ENCODE results near the gene TM4SF1.
A peak's percentile ranks its signal among the peaks of the same experiment; 100 is the strongest.

Gene TM4SF1

DNA sequence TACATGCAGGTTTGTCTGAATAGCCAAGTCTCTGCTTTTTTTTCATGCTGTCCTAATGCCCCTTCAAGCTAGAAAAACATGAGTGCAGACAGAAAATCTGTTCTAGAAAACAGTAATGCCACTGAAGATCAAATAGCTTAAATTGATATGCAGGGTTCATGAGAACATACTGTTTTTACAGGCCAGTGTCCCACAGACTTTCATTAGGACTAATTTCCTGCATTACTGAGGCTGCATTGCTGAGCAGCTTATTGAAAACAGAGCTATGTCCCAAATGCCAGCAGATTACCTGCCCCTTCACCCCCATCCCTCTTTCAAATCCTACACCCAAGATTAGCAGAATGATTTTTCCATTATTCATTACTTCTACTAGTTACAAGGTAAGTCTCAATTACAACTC is 44.7 kb downstream of the TM4SF1 start:
- peak overlapping the region; percentile 24 for H3K4me3 ChIP-seq (ENCODE audit: low read depth, low read length)
- TF ChIP-seq, protein P1, sequence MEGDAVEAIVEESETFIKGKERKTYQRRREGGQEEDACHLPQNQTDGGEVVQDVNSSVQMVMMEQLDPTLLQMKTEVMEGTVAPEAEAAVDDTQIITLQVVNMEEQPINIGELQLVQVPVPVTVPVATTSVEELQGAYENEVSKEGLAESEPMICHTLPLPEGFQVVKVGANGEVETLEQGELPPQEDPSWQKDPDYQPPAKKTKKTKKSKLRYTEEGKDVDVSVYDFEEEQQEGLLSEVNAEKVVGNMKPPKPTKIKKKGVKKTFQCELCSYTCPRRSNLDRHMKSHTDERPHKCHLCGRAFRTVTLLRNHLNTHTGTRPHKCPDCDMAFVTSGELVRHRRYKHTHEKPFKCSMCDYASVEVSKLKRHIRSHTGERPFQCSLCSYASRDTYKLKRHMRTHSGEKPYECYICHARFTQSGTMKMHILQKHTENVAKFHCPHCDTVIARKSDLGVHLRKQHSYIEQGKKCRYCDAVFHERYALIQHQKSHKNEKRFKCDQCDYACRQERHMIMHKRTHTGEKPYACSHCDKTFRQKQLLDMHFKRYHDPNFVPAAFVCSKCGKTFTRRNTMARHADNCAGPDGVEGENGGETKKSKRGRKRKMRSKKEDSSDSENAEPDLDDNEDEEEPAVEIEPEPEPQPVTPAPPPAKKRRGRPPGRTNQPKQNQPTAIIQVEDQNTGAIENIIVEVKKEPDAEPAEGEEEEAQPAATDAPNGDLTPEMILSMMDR (IDR thresholded peaks at IDR 0.05) = no peak
- H3K9me3 ChIP-seq (ENCODE audit: control insufficient read depth, low read length) = no peaks in the 10 kb centered on the region
- no peaks in the 10 kb centered on the region for H3K79me2 ChIP-seq
- H3K27me3 ChIP-seq (ENCODE audit: control insufficient read depth, insufficient read depth, low read length) = no peaks in the 10 kb centered on the region
- H3K36me3 ChIP-seq (ENCODE audit: control insufficient read depth, insufficient read depth, low read length) = no peaks in the 10 kb centered on the region
- no peak overlapping the region for H2AFZ ChIP-seq
- peak overlapping the region; percentile 34 for H3K27ac ChIP-seq
- H3K4me1 ChIP-seq = no peaks in the 10 kb centered on the region
- H3K4me2 ChIP-seq (ENCODE audit: low read length) = peak overlapping the region; percentile 22
- no peak overlapping the region for H3K9ac ChIP-seq

DNA sequence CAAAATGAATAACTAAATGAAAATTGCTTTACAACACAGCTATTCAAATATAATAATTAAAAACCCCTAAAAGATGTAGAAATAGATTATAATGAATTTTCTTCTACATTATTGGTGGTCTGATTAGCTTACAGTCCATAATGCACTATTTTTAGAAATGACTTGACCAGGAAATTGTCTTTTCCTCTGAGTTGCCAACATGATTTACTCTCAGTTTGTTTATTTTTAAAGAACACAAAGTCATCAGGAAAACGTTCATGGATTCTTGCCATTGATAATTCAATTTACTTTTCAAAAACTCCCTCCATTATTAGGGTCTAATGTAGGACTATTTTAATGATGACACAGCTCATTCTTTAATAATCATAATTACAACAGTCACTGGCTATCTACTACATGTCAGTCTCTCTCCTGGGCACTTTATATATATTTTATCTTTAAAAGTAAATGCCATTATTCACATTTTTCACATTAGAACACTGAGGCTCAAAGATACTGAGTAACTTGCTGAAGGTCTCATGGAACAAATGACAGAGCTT is 45.2 kb downstream of the TM4SF1 start:
- Histone ChIP-seq H2AFZ (no peak overlapping the region), H3K27ac (peak overlapping the region; percentile 34), H3K4me2 (ENCODE audit: low read length) (peak overlapping the region; percentile 22), H3K4me3 (ENCODE audit: low read depth, low read length) (peak overlapping the region; percentile 24), H3K9ac (no peak overlapping the region), H3K9me3 (ENCODE audit: control insufficient read depth, low read length) (no peaks in the 10 kb centered on the region), H3K79me2 (no peaks in the 10 kb centered on the region), H3K27me3 (ENCODE audit: control insufficient read depth, insufficient read depth, low read length) (no peaks in the 10 kb centered on the region), H3K4me1 (no peaks in the 10 kb centered on the region), H3K36me3 (ENCODE audit: control insufficient read depth, insufficient read depth, low read length) (no peaks in the 10 kb centered on the region)
- TF ChIP-seq, protein P1 (IDR thresholded peaks at IDR 0.05) = no peak

DNA sequence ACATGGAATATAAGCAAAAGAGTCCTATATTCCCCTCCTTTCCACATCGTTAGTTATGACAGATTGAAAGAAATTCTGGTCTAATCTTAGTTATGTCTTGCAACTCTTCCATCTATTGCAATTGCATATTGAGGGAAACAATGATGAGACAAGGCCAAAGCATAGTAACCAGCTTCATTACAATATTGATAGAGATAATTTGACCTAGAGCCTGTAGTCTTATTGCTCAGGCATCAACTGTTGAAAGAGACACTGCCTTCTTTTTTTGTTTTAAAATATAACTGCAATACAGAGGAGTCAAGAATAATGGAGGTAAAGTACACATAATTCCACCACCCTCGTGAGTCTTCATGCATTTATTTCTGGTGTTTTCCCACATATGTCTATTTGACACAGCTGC is 46.1 kb downstream of the TM4SF1 start:
- Histone ChIP-seq H3K27ac (no peak overlapping the region), H3K79me2 (no peaks in the 10 kb centered on the region), H3K36me3 (ENCODE audit: control insufficient read depth, insufficient read depth, low read length) (no peaks in the 10 kb centered on the region), H2AFZ (no peak overlapping the region), H3K9me3 (ENCODE audit: control insufficient read depth, low read length) (no peaks in the 10 kb centered on the region), H3K9ac (no peak overlapping the region), H3K4me3 (ENCODE audit: low read depth, low read length) (no peak overlapping the region), H3K4me1 (no peaks in the 10 kb centered on the region), H3K27me3 (ENCODE audit: control insufficient read depth, insufficient read depth, low read length) (no peaks in the 10 kb centered on the region), H3K4me2 (ENCODE audit: low read length) (no peak overlapping the region)
- TF ChIP-seq, protein P1 (IDR thresholded peaks at IDR 0.05) = no peak

DNA sequence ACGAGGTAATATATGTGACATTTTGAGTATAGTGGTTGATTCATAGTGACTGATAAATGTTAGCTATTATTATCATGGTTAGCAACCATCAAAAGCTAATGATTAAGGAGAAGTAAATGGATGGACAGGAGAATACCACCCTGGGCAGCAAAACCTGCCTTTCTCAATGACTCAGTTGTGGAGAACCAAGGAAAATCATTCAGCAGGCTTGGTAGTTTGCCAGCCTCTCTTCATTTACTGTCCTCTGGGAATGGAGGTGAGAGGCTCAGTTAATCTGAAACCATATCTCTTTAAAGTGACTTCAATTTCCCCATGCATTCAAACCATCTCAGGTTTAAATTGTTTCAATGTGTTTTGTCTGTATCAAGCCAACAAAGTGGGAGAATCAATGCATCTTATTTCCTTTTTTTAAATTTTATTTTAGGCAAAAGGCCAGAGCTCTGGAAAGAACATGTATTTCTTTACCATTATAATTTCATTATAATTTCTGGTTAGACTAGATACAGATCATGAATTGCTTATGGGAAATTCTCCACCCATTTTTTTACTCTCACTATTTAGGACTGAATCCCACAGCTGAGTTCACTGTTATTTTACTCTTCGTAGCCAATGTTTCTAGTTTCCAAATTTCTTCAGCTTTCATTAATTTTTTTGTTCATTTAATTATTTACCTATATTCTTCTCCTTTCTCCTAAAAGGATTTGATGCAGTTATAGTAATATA is 46.7 kb downstream of the TM4SF1 start:
- Histone ChIP-seq H3K9ac (no peak overlapping the region), H3K27ac (no peak overlapping the region), H3K79me2 (no peaks in the 10 kb centered on the region), H2AFZ (no peak overlapping the region), H3K27me3 (ENCODE audit: control insufficient read depth, insufficient read depth, low read length) (no peaks in the 10 kb centered on the region), H3K36me3 (ENCODE audit: control insufficient read depth, insufficient read depth, low read length) (no peaks in the 10 kb centered on the region), H3K4me1 (no peaks in the 10 kb centered on the region), H3K4me3 (ENCODE audit: low read depth, low read length) (no peak overlapping the region), H3K4me2 (ENCODE audit: low read length) (no peak overlapping the region), H3K9me3 (ENCODE audit: control insufficient read depth, low read length) (no peaks in the 10 kb centered on the region)
- TF ChIP-seq, protein P1 (IDR thresholded peaks at IDR 0.05) = no peak

DNA sequence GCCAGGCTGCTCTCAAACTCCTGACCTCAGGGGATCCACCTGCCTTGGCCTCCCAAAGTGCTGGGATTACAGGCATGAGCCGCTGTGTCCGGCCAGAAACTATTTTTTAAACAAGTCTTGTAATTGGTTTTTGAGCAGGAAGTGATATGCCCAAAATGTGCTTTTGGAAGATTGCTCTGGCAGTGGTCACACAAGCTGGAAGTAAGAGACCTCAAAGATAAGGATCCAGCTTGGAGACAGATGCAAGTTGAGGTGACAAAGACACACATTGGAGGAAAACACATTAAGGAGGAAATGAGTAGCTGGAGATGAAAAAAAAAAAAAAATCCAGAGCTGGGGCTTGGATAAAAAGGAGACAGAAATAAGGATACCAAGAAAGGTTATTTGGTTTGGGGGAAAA is 50.3 kb downstream of the TM4SF1 start:
- H2AFZ ChIP-seq = no peak overlapping the region
- no peaks in the 10 kb centered on the region for H3K36me3 ChIP-seq (ENCODE audit: control insufficient read depth, insufficient read depth, low read length)
- TF ChIP-seq, protein P1 (IDR thresholded peaks at IDR 0.05) = no peak
- no peaks in the 10 kb centered on the region for H3K4me1 ChIP-seq
- H3K27ac ChIP-seq = no peak overlapping the region
- H3K4me3 ChIP-seq (ENCODE audit: low read depth, low read length) = no peak overlapping the region
- no peaks in the 10 kb centered on the region for H3K9me3 ChIP-seq (ENCODE audit: control insufficient read depth, low read length)
- no peak overlapping the region for H3K4me2 ChIP-seq (ENCODE audit: low read length)
- H3K79me2 ChIP-seq = no peaks in the 10 kb centered on the region
- no peaks in the 10 kb centered on the region for H3K27me3 ChIP-seq (ENCODE audit: control insufficient read depth, insufficient read depth, low read length)
- H3K9ac ChIP-seq = no peak overlapping the region
